HCT116 (cell line): ENCODE measurements around the gene RINL.

Experiments used
- CEBPB ChIP-seq: IDR thresholded peaks from 2 replicates; pipeline ENCODE4 v1.6.1; 2012; ENCODE audit warnings: low read depth
- CTCF ChIP-seq, 3 experiments: fragments of 200-600 bp in 1 of 3; sonication (generic) in 1 of 3; IDR thresholded peaks in 2 of 3; conservative IDR thresholded peaks in 1 of 3; 2 replicates each; pipeline ENCODE4 v1.5.1; 2012 to 2017; ENCODE audit warnings: low read depth in 2 of 3, low read length in 2 of 3, antibody characterized with exemption in 1 of 3, borderline replicate concordance in 1 of 3, control low read depth in 1 of 3, mild to moderate bottlenecking in 1 of 3, mixed read lengths in 1 of 3, mixed run types in 1 of 3, moderate library complexity in 1 of 3; ENCODE audit not compliant: insufficient read depth in 1 of 3
- EGR1 ChIP-seq: IDR thresholded peaks from 2 replicates; pipeline ENCODE4 v1.6.1; 2012; ENCODE audit warnings: low read depth
- EZH2 ChIP-seq: fragments of 200-600 bp; sonication (generic); IDR thresholded peaks from 2 replicates; pipeline ENCODE4 v1.6.1; 2017; ENCODE audit warnings: antibody characterized with exemption, mixed run types
- EZH2phosphoT487 ChIP-seq: fragments of 200-600 bp; IDR thresholded peaks from 2 replicates; pipeline ENCODE4 v1.6.1; 2018; ENCODE audit warnings: antibody characterized with exemption, borderline replicate concordance
- MAX ChIP-seq: IDR thresholded peaks from 2 replicates; pipeline ENCODE4 v1.6.1; 2012
- POLR2A ChIP-seq: IDR thresholded peaks from 2 replicates; pipeline ENCODE4 v1.7.0; 2011; ENCODE audit warnings: borderline replicate concordance; ENCODE audit not compliant: insufficient read depth, insufficient read length; ENCODE audit errors: extremely low read depth
- POLR2AphosphoS5 ChIP-seq: IDR thresholded peaks from 2 replicates; pipeline ENCODE4 v1.6.1; 2011; ENCODE audit warnings: mild to moderate bottlenecking, low read depth, low read length, moderate library complexity
- RAD21 ChIP-seq: IDR thresholded peaks from 2 replicates; pipeline ENCODE4 v1.6.1; 2012; ENCODE audit warnings: low read depth, mild to moderate bottlenecking
- REST ChIP-seq: IDR thresholded peaks from 2 replicates; pipeline ENCODE4 v1.6.1; 2012; ENCODE audit warnings: low read depth
- SP1 ChIP-seq: IDR thresholded peaks from 2 replicates; pipeline ENCODE4 v1.6.1; 2012; ENCODE audit warnings: low read depth
- YY1 ChIP-seq: IDR thresholded peaks from 2 replicates; pipeline ENCODE4 v1.6.1; 2011; ENCODE audit warnings: low read length, low read depth, moderate library complexity, mild to moderate bottlenecking; ENCODE audit not compliant: insufficient replicate concordance; ENCODE audit errors: extremely low read depth
- ZNF274 ChIP-seq: fragments of 200-500 bp; sonication (Bioruptor generic); IDR thresholded peaks from 2 replicates; pipeline ENCODE4 v1.6.1; 2014; ENCODE audit warnings: mild to moderate bottlenecking, low read depth, low read length, inconsistent platforms

GRCh38 chr19:38880076-38880881, 2.2 kb upstream of the RINL start:
- no peak for TF ChIP-seq EZH2
- no peak for TF ChIP-seq POLR2AphosphoS5
- TF ChIP-seq POLR2A: no peak
- TF ChIP-seq CTCF (IDR thresholded peaks at IDR 0.05 in 2 of 3, conservative IDR thresholded peaks at IDR 0.05 in 1 of 3; ENCODE audit: borderline replicate concordance in 1 of 3, insufficient read depth in 1 of 3, low read depth in 2 of 3, low read length in 2 of 3): no peak
- no peak for TF ChIP-seq MAX
- TF ChIP-seq RAD21: no peak
- no peak for TF ChIP-seq REST
- TF ChIP-seq EZH2phosphoT487: no peak
- no peak for TF ChIP-seq ZNF274
- no peak for TF ChIP-seq SP1
- TF ChIP-seq CEBPB: no peak
- no peak for TF ChIP-seq YY1
- no peak for TF ChIP-seq EGR1
